Fibroblast of skin of left biceps (primary cell): ENCODE results near the gene SPIB.

Source experiments
- DNase-seq, 2 experiments: peaks; one replicate each; pipeline ENCODE4 v3.0.0-alpha.2; 2013; ENCODE audit warnings: low read depth in 2 of 2

The SPIB gene

DNA sequence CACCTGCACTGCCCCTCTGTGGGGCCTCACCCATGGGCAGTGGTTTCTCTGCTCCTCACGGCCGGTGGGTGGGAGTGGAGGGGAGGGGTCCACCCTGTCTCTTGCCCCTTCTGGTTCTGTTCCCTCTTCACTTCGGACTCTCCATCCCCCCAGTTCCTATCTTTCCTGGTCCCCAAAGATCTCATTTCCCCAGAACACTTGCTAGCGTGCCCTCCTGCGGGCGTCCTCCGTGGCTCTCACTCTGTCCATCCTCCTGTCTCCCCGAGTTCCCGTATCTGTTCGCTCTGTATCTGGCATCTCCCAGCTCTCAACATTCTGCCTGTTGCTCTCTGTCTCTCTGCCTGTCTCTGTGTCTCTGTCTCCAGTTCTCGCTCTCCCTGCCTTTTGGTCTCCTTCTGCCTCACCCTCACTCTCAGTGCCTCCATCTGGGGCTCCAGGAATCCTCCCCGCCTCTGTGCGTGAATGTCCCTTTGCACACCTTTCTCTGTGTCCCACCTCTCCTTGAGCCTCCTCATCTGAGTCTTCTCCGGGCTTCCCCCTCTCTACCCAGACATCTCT, 363 bp downstream of the SPIB start:
- DNase-seq, result no peak

DNA sequence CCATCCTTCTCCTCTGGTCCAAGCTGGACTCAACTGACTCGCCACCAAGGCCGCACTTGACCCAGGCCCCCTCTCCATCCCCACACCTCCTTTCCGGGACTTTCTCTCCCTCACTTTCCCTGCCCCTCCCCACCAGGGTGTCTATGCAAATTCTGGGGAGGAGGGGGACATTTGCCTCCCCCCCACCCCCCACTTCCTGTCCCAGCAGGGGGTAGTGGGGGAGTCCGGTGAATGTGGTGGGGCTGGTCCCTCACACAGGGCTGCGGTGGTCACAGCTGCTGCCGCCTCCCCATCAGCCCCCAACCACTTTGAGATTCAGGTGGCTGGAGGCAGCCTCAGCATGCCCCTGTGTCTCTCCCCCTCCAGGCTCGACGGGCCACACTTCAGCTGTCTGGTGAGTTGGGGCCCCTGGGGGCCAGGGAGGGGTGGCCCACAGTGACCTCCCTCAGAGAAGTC, 870 bp downstream of the SPIB start:
- DNase-seq, result no peak

DNA sequence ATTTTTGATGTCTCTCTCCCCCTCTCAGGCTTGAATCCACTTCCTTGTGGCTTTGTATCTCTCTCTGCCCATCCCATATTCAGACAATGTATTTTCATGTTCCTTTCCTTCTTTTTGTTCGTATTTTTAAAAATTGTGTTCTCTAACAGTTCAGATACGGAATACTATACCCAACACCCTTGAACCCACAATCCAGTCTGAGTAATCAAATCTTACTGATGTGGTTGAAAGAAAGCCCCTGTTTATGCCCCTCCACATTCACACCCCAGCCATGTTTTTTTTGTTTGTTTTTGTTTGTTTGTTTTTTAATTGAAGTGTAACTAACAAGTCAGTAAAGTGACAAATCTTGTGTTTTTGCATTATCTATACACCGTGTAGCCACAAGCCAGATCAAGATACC, 1.4 kb downstream of the SPIB start:
- DNase-seq, result no peak

GRCh38 chr19:50420808-50421207, 2.1 kb downstream of the SPIB start:
- DNase-seq, result no peak

DNA sequence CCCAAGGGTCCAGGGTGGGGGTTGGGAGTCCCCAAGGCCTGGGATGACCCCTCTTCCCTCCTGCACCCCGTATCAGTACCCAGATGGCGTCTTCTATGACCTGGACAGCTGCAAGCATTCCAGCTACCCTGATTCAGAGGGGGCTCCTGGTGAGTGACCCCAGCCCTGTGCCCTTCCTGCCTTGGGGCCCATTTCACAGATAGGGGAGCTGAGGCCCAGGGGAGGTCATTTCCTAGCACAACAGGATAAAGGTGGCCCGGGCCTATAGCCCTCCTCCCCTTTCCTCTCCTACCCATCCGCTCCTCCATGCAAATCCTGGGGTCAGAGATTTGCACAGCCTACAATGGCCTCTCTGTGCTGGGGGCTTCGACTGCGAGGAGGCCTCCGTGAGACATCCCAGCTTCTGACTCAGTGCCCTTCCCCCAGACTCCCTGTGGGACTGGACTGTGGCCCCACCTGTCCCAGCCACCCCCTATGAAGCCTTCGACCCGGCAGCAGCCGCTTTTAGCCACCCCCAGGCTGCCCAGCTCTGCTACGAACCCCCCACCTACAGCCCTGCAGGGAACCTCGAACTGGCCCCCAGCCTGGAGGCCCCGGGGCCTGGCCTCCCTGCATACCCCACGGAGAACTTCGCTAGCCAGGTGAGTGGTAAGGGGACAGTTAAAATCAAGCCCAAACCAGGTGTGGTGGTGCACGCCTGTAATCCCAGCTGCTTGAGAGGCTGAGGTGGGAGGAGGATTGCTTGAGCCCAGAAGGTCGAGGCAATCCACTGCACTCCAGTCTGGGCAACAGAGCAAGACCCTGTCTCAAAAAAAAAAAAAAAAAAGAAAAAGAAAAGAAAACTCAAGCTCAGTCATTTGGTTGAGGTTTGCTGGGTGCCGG, 3.9 kb downstream of the SPIB start:
- DNase-seq, result no peak

- DNase-seq, result no peak
Measured at GRCh38 chr19:50423279-50424113, 4.8 kb downstream of the SPIB start.

- no peak for DNase-seq
Measured at GRCh38 chr19:50425581-50425980, 6.8 kb downstream of the SPIB start.

DNA sequence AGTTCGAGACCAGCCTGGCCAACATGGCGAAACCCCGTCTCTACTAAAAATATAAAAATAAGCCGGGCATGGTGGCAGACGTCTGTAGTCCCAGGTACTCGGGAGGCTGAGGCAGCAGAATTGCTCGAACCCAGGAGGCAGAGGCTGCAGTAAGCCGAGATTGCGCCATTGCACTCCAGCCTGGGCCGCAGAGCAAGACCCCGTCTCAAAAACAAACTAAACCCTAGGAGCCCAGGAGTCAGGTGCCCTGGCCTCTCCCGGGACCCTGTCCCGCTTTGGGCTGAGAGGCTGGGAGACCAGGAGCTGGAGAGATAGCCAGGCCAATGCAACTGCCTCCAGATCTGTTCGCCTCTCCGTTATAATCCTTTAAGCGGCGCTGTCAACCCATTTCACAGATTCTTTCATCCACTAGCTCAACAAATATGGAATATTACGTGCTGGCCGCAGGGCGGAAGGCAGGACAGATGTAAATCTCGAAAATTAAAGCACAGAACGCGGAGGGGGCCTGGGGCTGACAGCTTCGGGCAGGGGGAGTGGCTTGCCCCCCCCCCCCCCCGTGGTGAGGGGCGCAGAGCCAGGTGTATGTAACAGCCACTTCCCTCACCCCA, 8.7 kb downstream of the SPIB start:
- no peak for DNase-seq

DNA sequence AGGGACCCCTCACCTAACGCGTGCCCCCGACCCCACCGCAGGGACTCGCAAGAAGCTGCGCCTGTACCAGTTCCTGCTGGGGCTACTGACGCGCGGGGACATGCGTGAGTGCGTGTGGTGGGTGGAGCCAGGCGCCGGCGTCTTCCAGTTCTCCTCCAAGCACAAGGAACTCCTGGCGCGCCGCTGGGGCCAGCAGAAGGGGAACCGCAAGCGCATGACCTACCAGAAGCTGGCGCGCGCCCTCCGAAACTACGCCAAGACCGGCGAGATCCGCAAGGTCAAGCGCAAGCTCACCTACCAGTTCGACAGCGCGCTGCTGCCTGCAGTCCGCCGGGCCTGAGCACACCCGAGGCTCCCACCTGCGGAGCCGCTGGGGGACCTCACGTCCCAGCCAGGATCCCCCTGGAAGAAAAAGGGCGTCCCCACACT, 9.3 kb downstream of the SPIB start:
- DNase-seq, result peak in 1 of 2 experiments; percentile 14

GRCh38 chr19:50428772-50429463, 10.2 kb downstream of the SPIB start:
- DNase-seq, result no peak

DNA sequence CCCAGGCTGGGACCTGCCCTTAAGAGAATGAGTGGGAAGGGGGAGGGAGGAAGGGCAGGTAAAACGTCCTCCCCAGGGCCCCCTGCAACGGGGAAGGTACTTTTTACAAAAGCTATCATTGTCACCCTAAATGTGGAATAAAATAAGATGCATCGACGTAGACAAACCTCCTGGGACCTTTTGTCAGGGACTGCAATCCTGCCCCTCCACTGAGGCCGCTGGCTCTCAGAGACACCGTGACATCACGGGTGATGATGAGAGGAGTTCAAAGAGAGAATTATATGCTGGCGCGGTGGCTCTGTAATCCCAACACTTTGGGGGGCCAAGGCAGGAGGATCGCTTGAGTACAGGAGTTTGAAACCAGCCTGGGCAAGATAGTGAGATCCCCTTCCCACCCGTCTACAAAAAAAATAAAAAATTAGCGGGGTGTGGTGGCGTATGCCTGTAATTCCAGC, 12.2 kb downstream of the SPIB start:
- no peak for DNase-seq

- peak; percentile 23 to 27 for DNase-seq
Measured at GRCh38 chr19:50431343-50432220, 12.8 kb downstream of the SPIB start.

DNA sequence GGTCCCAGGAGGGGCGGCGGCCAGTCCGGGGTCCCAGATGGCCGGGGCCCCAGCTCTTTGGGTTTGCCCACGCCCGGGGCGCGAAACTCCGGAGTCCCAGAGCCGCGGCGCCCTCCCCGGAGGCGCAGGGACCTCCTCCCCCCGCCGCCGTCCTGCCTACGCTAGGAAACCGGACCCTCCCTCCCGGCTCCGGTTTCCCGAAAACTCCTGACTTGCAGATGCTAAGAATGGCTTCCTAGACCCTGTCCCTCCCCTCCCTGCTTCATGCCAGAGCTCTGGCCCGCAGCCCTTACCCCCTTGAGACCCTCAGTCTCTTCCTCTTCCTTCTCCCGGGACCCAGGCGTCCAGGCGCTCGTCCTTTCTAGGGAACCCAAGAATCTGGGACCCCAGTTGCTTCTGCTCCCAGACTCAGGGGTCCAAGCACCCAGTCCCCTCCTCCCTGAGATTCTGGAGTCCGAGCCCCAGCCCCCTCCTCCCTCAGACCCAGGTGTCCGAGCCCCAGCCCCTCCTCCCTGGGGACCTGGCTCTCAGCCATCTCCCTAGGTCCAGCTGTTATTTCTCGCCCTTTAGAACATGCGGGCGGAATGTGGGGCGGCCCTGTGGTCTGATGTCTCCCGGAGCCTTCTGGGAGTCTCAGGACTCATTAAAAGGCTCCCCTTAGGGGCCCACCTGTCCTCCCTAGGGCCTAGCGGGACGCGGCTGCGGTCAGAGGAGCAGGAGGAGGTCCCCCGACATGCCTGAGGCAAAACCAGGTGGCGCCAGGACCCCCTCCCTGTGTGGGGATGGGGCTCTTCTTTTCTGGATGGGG, 13.7 kb downstream of the SPIB start, which contains the start of gene MYBPC2:
Gene MYBPC2, plus strand, starts transcription at position 672 of the 808 bp plus-strand sequence. Its CDS starts 62 bp downstream, at position 734.
- DNase-seq, result no peak

- no peak for DNase-seq
Measured at GRCh38 chr19:50433201-50434180, 14.8 kb downstream of the SPIB start.

DNA sequence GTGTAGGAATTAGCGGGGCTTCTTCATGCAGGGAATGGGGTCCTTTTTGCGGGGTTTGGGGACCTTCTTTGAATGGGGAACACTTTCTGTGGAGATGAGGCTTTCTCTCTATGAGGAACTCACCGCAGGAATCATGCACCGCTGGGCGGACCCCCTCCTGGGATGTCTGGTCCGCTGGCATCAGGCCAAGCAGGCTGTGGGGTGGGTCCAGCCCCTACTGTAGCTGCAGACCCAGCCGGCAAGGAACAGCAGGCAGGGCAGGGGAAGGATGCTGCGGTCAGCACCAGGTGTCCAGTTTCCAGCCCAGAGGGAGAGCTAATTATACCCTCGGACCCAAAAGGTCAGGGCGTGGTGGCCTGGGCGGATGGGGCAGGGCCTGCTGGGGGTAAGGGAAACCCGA, 15.8 kb downstream of the SPIB start:
- DNase-seq, result no peak

DNA sequence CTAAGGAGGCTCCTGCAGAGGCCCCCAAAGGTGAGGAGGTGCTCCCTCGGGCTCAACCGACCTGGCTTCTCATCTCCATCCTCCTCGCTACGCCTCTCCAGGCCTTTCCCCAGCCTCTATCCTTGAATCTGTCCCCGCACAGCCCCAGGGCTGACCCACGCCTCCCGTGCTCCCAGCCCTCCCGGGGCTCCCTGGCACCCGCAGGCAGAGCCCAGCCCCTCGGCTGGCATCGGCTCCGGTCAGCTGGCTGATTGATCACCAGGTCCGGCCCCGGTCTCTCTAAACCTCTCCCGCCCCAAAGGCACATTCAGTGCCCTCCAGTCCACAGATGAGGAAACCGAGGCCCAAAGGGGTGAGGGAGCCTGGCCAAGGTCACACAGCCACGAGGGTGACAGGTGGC, 16.5 kb downstream of the SPIB start:
- DNase-seq, result no peak

DNA sequence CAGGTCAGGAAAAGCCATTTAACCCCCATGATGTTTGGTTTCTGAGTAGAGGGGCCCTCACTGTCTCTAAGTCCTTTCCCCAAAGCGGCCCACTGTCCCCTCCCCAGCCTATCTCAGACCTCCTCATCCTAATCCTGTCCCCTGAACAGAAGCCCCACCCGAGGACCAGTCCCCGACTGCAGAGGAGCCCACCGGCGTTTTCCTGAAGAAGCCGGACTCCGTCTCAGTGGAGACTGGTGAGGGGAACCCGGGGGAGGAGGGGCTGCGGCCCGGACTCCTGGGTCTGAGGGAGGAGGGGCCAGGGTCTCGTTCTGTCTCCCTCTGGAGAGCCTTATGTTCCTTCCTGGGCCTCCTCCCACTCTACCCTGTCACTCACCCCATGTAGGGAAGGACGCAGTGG, 16.9 kb downstream of the SPIB start:
- DNase-seq, result no peak

DNA sequence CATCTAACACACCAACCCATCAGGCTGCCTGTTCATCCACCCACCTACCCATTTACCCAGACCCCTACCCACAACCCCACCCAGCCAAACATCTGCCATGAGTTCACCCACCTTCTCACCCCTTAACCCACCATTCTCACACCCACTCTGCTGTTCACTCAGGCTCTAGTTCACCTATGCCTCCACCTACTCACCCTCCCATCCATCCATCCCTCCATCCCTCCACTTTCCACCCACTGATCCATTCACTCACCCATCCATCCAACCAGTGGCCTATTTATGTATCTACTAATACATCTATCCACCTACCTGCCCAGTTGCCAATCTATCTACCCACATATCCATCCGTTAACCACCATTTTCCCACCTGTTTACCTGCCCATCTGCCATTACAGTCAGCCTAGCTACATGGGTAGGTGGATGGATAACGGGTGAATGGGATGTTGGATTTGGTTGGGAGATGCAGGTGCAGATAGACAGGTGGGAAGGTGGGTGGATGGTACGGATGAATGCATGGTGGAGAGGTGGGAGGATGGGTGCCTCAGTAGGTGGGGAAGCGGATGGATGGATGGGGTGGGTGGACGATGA, 19.2 kb downstream of the SPIB start:
- DNase-seq, result no peak
